NCI-H1436 (cell line): ENCODE data around the gene EXOC3.
"Not testable (repeated sequence)": the region's sequence is repeated elsewhere in the genome, so short reads cannot be mapped to it uniquely, and the experiment has no call there.

ENCODE experiments used
- DNase-seq: peaks from one replicate; lab custom pipeline; 2025; lab: John Stamatoyannopoulos, UW

The EXOC3 gene

GRCh38 chr5:486597-486996 is 43.6 kb downstream of the EXOC3 start:
- DNase-seq = not testable (repeated sequence)

GRCh38 chr5:488241-488640 is 45.3 kb downstream of the EXOC3 start:
- no peak for DNase-seq

GRCh38 chr5:488744-489688 is 46.0 kb downstream of the EXOC3 start:
- no peak for DNase-seq

- no peak for DNase-seq
These were observed 46.7 kb downstream of the EXOC3 start for GRCh38 chr5:489689-490080.

GRCh38 chr5:490116-491106 is 47.4 kb downstream of the EXOC3 start:
- no peak for DNase-seq

- no peak for DNase-seq
These were observed 48.3 kb downstream of the EXOC3 start for GRCh38 chr5:491119-491855.

GRCh38 chr5:491856-492155 is 48.8 kb downstream of the EXOC3 start:
- DNase-seq = no peak

- DNase-seq = no peak
These were observed 49.4 kb downstream of the EXOC3 start for GRCh38 chr5:492314-492893.

GRCh38 chr5:493119-493701 is 50.2 kb downstream of the EXOC3 start:
- no peak for DNase-seq

GRCh38 chr5:493758-494157 is 50.8 kb downstream of the EXOC3 start:
- DNase-seq = no peak

GRCh38 chr5:494667-495255 is 51.8 kb downstream of the EXOC3 start:
- no peak for DNase-seq

GRCh38 chr5:496028-496427 is 53.1 kb downstream of the EXOC3 start:
- DNase-seq = no peak

- DNase-seq = no peak
These were observed 54.2 kb downstream of the EXOC3 start for GRCh38 chr5:497090-497700.

- no peak for DNase-seq
These were observed 55.0 kb downstream of the EXOC3 start for GRCh38 chr5:497871-498509.

- peak; percentile 66 for DNase-seq
These were observed 56.5 kb downstream of the EXOC3 start for GRCh38 chr5:499233-500209.

GRCh38 chr5:500491-500890 is 57.5 kb downstream of the EXOC3 start:
- no peak for DNase-seq

- DNase-seq = no peak
These were observed 58.3 kb downstream of the EXOC3 start for GRCh38 chr5:501105-501830.

GRCh38 chr5:501831-502184 is 58.8 kb downstream of the EXOC3 start:
- DNase-seq = no peak
